AG04450 (cell line): ENCODE measurements around the gene PIPOX. TPM values are rescaled to one million over a fixed set of nuclear protein-coding genes. Genes with fewer than 3 reads are reported as not detected.

Experiments used
- CTCF ChIA-PET: fragments of 300-600, 350-600 bp; formaldehyde crosslinking; extraction: SDS; loops from one replicate; lab custom pipeline; 2022; ENCODE audit warnings: antibody characterized with exemption, inconsistent platforms; lab: Charles Lee
- POLR2A ChIA-PET: fragments of 350-600 bp; formaldehyde crosslinking; extraction: SDS; loops from one replicate; lab custom pipeline; 2021; ENCODE audit warnings: antibody characterized with exemption, inconsistent platforms; lab: Yijun Ruan, JAX
- DNase-seq: peaks from one replicate; pipeline ENCODE4 v3.0.0-alpha.2; 2011; ENCODE audit warnings: low read depth, low spot score
- H3K27ac ChIP-seq: one replicate; pipeline ENCODE4 v1.5.1; 2012; ENCODE audit warnings: low read depth, low read length, control low read depth
- H3K27me3 ChIP-seq: one replicate; pipeline ENCODE4 v1.6.0; 2012; ENCODE audit warnings: low read length; ENCODE audit not compliant: control insufficient read depth, insufficient read depth
- H3K4me3 ChIP-seq: 2 replicates; pipeline ENCODE4 v1.5.1; 2011; ENCODE audit warnings: mild to moderate bottlenecking, low read depth, low read length, control low read depth
- H3K9me3 ChIP-seq: 2 replicates; pipeline ENCODE4 v1.5.1; 2012; ENCODE audit warnings: low read length; ENCODE audit not compliant: control insufficient read depth, insufficient read depth
- polyA plus RNA-seq: library from polyadenylated mRNA; depleted of rRNA; stranded (reverse); fragments of >200 nt; gene quantifications from 2 replicates; pipeline ENCODE4 v1.2.3, GENCODE V29; 2011
- TF ChIP-seq, protein P1 (sequence below): IDR thresholded peaks from 2 replicates; pipeline ENCODE4 v1.5.1; 2011; ENCODE audit warnings: low read depth, low read length, control low read depth, inconsistent platforms

The PIPOX gene
- polyA plus RNA-seq, 1 experiment: 0.79 TPM

DNA sequence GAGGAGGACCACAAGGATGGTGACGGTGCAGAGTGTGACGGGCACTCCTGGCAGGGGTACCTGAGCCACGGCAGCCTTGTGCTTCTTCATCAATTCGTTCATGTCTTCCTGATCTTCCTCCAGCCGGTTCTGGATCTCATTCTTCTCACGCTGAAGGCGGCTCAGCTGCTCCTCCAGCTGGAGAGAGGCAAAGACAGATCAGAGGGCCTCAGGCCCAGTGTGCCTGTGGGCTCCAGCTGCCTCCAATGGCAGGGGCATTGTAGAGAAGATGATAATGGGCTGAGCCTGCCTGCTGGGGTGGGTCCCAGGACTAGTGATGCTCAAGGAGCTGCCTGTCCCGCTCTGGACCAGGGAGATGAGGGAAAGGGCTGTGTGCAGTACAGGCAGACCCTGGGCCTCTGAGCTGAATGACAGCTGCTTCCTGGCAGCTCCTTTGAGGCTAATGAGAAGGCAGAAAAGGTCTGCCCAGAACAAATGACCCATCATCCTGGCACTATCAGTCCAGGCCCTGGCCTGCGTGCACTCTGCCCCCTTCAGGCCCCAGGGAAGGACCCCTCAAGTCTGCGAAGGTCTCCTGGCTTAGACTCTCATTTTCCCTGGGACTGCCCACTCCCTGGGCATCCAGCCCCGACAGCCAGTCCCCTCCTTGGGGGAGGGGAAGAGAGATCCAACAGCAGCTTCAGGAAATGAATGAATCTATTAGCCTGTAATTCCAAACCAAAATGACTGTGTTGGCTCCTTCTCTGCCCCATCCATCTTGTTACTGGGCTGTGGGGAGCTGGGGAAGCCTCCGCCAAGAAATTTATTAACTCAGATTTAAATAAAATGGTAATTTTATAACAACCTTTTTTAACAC is 48.0 kb downstream of the PIPOX start:
- POLR2A ChIA-PET: no interaction called here
- Histone ChIP-seq H3K4me3 (no peak overlapping the region), H3K27me3 (no peaks in the 10 kb centered on the region), H3K27ac (no peak overlapping the region), H3K9me3 (no peaks in the 10 kb centered on the region)
- no peak for DNase-seq
- TF ChIP-seq, protein P1, sequence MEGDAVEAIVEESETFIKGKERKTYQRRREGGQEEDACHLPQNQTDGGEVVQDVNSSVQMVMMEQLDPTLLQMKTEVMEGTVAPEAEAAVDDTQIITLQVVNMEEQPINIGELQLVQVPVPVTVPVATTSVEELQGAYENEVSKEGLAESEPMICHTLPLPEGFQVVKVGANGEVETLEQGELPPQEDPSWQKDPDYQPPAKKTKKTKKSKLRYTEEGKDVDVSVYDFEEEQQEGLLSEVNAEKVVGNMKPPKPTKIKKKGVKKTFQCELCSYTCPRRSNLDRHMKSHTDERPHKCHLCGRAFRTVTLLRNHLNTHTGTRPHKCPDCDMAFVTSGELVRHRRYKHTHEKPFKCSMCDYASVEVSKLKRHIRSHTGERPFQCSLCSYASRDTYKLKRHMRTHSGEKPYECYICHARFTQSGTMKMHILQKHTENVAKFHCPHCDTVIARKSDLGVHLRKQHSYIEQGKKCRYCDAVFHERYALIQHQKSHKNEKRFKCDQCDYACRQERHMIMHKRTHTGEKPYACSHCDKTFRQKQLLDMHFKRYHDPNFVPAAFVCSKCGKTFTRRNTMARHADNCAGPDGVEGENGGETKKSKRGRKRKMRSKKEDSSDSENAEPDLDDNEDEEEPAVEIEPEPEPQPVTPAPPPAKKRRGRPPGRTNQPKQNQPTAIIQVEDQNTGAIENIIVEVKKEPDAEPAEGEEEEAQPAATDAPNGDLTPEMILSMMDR: no peak
- CTCF ChIA-PET: interaction anchor here (0.9 to 2.8 kb wide), 4 partner anchors 21 to 125 kb away, joined by 3 to 8 read pairs (median 4); no protein-coding TSS in a partner anchor

DNA sequence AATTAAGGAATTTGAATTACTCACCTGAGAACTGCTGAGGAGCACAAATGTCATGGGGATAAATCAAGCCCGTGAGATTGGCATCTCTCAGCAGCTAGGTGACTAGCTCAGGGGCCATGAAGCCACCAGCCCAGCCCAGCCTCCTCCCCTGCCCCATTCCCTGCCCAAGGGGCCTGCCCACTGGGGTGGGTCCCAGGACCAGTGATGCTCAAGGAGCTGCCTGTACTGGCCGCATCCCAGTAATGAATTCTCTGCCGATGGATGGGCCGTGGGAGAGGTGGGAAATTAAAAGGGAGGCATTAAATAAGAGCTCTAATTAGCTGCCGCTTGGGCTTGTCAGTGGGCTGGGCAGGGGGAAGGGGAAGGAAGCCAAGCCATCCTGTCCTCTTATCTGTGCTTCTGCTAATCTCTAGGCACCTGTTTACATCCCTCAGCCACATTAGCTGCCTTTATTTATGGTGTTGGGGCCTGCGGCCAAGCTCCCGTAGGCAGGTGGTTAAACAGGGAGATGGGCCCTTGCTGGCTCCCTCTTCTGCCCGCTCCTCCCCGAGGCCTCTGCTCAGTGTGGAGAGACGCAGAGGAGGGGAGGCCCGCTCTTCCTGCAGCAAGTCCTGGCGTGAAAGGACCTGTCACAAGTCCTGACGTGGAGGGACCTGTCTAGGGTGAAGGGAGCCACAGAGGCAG is 48.8 kb downstream of the PIPOX start:
- Histone ChIP-seq H3K27ac (no peak overlapping the region), H3K27me3 (no peaks in the 10 kb centered on the region), H3K9me3 (no peaks in the 10 kb centered on the region), H3K4me3 (no peak overlapping the region)
- TF ChIP-seq, protein P1: no peak
- DNase-seq: no peak
- ChIA-PET POLR2A (no interaction called here), CTCF (interaction anchor here (1.2 to 2.8 kb wide), 2 partner anchors 20 to 126 kb away, joined by 4 to 8 read pairs; no protein-coding TSS in a partner anchor)

DNA sequence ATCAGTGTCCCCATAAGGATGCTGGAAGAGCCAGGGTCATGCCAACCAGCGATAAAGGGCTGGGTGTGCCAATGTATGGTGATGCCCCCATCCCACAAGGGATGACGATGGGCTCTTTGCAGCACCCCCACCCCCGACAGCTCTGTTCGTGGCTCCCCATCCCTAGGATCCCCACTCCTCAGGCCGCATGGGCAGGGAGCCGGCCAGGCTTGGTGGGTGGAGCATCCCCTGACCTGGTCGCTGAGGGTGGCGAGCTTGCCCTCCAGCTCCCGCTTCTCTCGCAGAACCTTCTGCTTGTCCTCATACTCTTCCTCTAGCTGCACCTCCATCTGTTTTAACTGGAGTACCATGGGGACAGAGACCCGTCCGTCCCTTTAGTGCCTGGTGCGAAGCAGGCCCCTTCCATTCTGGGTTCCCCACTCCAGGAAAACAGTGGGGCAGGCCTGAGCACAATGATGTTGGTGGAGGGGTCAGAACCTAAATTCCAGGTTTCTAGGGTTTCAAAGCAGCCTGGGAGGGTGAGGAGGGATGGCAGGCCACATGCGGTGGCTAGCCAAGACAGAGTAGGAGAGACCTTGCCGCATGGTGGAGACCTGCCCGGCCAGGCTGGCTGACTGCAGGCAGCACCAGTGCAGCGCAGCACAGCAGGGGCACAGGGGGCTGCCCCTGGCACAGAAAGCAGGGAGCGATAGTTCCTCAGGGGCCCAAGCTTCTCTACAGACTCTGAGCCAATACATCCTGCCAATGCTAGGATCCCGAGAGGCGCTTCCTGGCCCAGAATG is 50.3 kb downstream of the PIPOX start:
- no peak for DNase-seq
- TF ChIP-seq, protein P1: no peak
- no peaks in the 10 kb centered on the region for H3K27me3 ChIP-seq
- ChIA-PET CTCF (interaction anchor here (1.0 kb wide), 1 partner anchor 126 kb away, joined by 4 read pairs; no protein-coding TSS in a partner anchor), POLR2A (interaction anchor here (0.5 kb wide), 1 partner anchor 11 kb away, joined by 5 read pairs; no protein-coding TSS in a partner anchor)
- H3K27ac ChIP-seq: no peak overlapping the region
- H3K9me3 ChIP-seq: no peaks in the 10 kb centered on the region
- H3K4me3 ChIP-seq: no peak overlapping the region

DNA sequence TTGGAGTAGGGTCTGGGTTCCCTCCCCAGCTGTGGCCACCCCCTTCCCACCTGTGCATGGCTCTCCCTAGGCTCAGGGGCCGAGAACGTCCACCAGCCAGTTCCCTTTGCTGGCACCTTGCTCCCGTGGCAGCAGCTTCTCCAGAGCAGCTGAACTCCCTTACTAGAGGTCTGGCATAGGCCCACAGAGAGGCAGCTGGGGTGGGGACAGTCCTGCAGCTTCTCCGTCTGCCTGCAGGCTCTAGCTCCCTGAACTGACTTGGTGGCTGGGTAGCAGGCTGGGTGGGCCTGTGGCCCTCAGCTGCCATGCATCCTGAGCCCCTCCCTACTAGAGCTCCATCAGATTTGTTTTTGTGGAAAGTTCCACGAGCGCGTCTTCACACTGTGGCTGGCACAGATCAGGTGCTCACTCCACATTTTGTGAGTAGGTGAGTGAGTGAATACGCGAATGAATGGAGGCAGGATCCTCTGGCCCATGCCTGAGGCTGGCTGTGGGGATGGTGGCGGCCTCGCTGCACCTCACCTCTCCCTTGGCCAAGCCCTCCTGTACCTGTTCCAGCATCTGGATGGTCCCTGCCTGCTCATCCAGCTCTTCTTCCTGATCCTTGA is 51.3 kb downstream of the PIPOX start:
- H3K4me3 ChIP-seq: no peak overlapping the region
- H3K27ac ChIP-seq: no peak overlapping the region
- no peaks in the 10 kb centered on the region for H3K9me3 ChIP-seq
- H3K27me3 ChIP-seq: no peaks in the 10 kb centered on the region
- no peak for DNase-seq
- POLR2A ChIA-PET: interaction anchor here (0.5 kb wide), 1 partner anchor 11 kb away, joined by 5 read pairs; no protein-coding TSS in a partner anchor
- CTCF ChIA-PET: no interaction called here
- TF ChIP-seq, protein P1: no peak
